Esophagus squamous epithelium (tissue), 5 donors: Measurements from ENCODE around the gene SYTL3. TPM values are rescaled to one million over a fixed set of nuclear protein-coding genes. Genes with fewer than 3 reads are reported as not detected.

Source experiments
- DNase-seq: peaks from one replicate; lab custom pipeline; 2025; lab: John Stamatoyannopoulos, UW
- H3K27ac ChIP-seq, 4 donors: fragments of 200-600 bp; sonication (generic); one replicate each; pipeline ENCODE4 v1.5.1; 2016 to 2019; ENCODE audit warnings: mild to moderate bottlenecking in 1 of 4
- H3K27me3 ChIP-seq, 4 donors: fragments of 200-600 bp; sonication (generic); 1 replicate in 3 of 4; 2 replicates in 1 of 4; pipeline versions ENCODE4 v1.5.1 to v1.6.0; 2017 to 2021; ENCODE audit warnings: antibody characterized with exemption in 1 of 4
- H3K36me3 ChIP-seq, 3 donors: fragments of 200-600 bp; sonication (generic); one replicate each; pipeline ENCODE4 v1.5.1; 2016 to 2019
- H3K4me1 ChIP-seq, 3 donors: fragments of 200-600 bp; sonication (generic); one replicate each; pipeline ENCODE4 v1.5.1; 2017 to 2019
- H3K4me3 ChIP-seq, 4 donors: fragments of 200-600 bp; sonication (generic); 1 replicate in 3 of 4; 2 replicates in 1 of 4; pipeline ENCODE4 v1.5.1; 2016 to 2019; ENCODE audit warnings: mild to moderate bottlenecking in 2 of 4, moderate library complexity in 1 of 4
- H3K9me3 ChIP-seq, 3 donors: fragments of 200-600 bp; sonication (generic); one replicate each; pipeline ENCODE4 v1.5.1; 2016 to 2019
- POLR2A ChIP-seq, 4 donors: fragments of 450-650 bp; IDR thresholded peaks; one replicate each; pipeline ENCODE4 v1.6.1; 2017; ENCODE audit warnings: antibody characterized with exemption in 4 of 4, mild to moderate bottlenecking in 4 of 4, moderate library complexity in 3 of 4
- WGBS, 2 donors: methylation state at CpG; one replicate each; pipeline ENCODE4 v1.1.5; 2018; 5-methylcytosine and 5-hydroxymethylcytosine counted together
- intact Hi-C: fragments of 100-400 bp; cut with DNase I; formaldehyde crosslinking; loops from one replicate; pipeline ENCODE4 v1.15.0; 2022
- total RNA-seq, 4 donors: library from RNA; depleted of rRNA; stranded (reverse); fragments of >200 nt; gene quantifications; one replicate each; pipeline ENCODE4 v1.1.0, GENCODE V29; 2016
- TF ChIP-seq, protein P1 (sequence below), 6 experiments: fragments of 450-650 bp in 4 of 6; fragments of 200-600 bp in 2 of 6; sonication (generic) in 2 of 6; IDR thresholded peaks; one replicate each; pipeline ENCODE4 v1.5.1; 2016 to 2019; ENCODE audit warnings: antibody characterized with exemption in 6 of 6, mild to moderate bottlenecking in 4 of 6, moderate library complexity in 4 of 6
- donor health status: DM: yes; HTN: yes; CAD: no.

The SYTL3 gene
- total RNA-seq, 4 donors from 2014 or later = 1.6 to 8.0 (median 3.0) TPM

DNA sequence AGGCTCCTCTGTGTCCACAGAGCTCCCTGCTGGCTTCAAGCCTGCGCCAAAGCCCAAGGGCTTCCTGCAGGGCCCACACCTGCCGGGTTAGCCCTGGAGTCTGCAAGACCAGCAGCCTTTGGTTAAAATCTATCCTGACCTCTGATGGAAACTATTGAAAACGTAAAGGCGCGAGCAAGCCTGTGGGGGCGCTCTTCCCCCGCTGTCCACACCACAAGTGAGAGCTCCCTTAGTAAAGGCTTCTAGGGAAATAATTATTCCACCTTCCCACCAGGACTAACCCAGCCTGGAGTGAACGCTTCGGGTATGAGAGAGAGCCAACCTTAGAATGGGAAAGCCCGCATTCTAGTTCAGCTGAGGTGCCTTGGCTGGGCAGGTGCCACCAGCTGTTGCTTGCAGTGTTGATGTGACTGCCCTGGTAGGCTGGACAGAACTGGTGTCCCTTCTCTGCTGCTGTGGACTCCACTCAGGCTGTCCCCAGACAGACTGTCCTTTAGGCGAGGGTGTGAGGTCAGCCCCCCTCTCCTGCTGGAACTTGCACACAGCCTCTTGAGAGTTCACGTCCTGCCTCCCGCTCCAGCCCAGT, 68.7 kb downstream of the SYTL3 start:
- DNase-seq = no peak
- Histone ChIP-seq H3K27ac (no peak overlapping the region), H3K36me3 (peaks cover 0 to 3% (median 0%) of the 10 kb centered on the region in 3 donors), H3K9me3 (no peaks in the 10 kb centered on the region), H3K4me1 (peaks cover 0 to 28% (median 7%) of the 10 kb centered on the region in 3 donors), H3K27me3 (no peaks in the 10 kb centered on the region), H3K4me3 (no peak overlapping the region)
- WGBS, 2 donors = 59 to 82% methylated on average over 10 to 11 of the region's 13 CpGs
- TF ChIP-seq, protein P1, sequence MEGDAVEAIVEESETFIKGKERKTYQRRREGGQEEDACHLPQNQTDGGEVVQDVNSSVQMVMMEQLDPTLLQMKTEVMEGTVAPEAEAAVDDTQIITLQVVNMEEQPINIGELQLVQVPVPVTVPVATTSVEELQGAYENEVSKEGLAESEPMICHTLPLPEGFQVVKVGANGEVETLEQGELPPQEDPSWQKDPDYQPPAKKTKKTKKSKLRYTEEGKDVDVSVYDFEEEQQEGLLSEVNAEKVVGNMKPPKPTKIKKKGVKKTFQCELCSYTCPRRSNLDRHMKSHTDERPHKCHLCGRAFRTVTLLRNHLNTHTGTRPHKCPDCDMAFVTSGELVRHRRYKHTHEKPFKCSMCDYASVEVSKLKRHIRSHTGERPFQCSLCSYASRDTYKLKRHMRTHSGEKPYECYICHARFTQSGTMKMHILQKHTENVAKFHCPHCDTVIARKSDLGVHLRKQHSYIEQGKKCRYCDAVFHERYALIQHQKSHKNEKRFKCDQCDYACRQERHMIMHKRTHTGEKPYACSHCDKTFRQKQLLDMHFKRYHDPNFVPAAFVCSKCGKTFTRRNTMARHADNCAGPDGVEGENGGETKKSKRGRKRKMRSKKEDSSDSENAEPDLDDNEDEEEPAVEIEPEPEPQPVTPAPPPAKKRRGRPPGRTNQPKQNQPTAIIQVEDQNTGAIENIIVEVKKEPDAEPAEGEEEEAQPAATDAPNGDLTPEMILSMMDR (IDR thresholded peaks at IDR 0.05) = peak in 4 of 6 experiments; percentile 16 to 48 (median 38)
- no peak for TF ChIP-seq POLR2A (IDR thresholded peaks at IDR 0.05)
- intact Hi-C loops = no loop called here

DNA sequence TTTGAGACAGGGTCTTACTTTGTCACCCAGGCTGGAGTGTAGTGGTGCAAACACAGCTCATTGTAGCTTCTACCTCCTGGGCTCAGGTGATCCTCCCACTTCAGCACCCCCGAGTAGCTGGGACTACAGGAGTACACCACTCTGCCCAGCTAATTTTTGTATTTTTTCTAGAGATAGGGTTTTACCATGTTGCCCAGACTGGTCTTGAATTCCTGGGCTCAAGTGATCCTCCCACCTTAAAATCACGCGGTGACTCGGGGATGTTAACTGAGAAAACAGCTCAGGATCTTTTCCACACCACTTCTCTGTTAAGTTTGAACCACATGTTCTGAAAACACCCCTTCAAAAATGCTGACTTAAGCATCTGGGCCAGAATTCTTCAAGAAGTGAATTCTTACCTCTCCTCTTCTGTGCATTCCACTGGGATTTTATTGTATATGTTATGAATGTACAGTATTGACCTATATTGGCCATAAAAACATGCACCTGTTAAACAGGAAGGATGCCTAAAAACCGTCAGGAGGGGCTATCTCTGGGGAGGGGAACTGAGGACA, 72.4 kb downstream of the SYTL3 start:
- H3K9me3 ChIP-seq = no peaks in the 10 kb centered on the region
- DNase-seq = no peak
- TF ChIP-seq, protein P1 (IDR thresholded peaks at IDR 0.05) = no peak
- TF ChIP-seq POLR2A (IDR thresholded peaks at IDR 0.05) = no peak
- no peaks in the 10 kb centered on the region for H3K36me3 ChIP-seq
- 75 to 84% methylated on average over 5 of the region's 5 CpGs for WGBS, 2 donors
- H3K27ac ChIP-seq = no peak overlapping the region
- peaks cover 0 to 19% (median 7%) of the 10 kb centered on the region in 3 donors for H3K4me1 ChIP-seq
- intact Hi-C loops = no loop called here
- no peaks in the 10 kb centered on the region for H3K27me3 ChIP-seq
- H3K4me3 ChIP-seq = no peak overlapping the region

DNA sequence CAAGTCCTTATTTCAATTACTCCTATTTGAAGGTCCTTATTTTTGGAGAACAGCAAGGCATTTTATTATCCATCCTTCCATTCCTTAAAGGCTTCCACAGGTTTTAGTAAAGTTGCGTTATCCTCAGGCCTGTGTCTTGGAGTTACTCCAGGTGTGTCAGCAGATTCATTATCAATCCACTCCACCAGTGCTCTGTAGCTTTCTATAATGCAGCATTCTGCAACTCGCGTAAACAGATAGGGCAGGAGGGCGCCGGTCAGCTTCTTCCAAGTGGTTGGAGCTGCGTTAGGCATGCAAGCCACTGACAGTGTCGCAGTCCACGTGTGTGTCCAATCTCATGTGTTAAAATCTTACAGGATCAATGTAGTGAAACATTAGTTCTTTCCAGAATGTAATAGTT, 75.8 kb downstream of the SYTL3 start:
- H3K4me1 ChIP-seq = peaks cover 0 to 6% (median 5%) of the 10 kb centered on the region in 3 donors
- peaks cover 0 to 9% (median 0%) of the 10 kb centered on the region in 3 donors for H3K9me3 ChIP-seq
- H3K4me3 ChIP-seq = no peak overlapping the region
- no peaks in the 10 kb centered on the region for H3K27me3 ChIP-seq
- WGBS, 2 donors = 93 to 99% methylated on average over 8 of the region's 8 CpGs
- peaks cover 0 to 10% (median 0%) of the 10 kb centered on the region in 3 donors for H3K36me3 ChIP-seq
- intact Hi-C loops = no loop called here
- H3K27ac ChIP-seq = no peak overlapping the region
- DNase-seq = no peak
- TF ChIP-seq, protein P1 (IDR thresholded peaks at IDR 0.05) = no peak
- TF ChIP-seq POLR2A (IDR thresholded peaks at IDR 0.05) = no peak

DNA sequence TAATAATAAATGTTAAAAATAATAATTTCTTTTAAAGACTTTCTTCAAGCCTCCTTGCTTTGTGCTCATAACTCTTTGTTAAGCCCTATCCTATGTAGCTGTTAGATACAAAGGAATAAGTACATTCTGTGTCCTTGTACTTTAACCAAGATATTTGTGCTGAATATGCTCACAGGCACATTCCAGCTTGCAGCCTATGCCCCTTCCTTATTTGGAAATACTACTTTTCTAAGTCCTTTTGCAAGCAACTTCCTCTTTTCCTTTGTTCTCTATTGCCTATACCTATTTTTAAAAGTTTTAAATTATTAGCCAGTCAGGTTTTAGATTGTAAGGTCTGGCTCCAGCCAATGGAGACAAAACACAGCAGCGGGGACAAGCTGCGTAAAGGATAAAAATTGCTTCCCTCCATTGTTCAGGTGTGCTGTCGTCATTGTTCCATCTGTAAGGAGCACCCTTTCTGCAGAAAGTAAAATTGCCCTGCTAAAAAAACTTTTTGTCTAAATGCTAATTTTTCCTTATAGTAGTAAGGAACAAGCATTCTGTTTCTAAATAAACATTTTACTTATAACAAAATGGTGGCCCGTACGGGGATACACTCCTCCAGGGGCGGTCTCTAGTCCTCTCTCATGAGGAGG, 80.2 kb downstream of the SYTL3 start:
- Histone ChIP-seq H3K27ac (no peak overlapping the region), H3K9me3 (peaks cover 0 to 30% (median 3%) of the 10 kb centered on the region in 3 donors), H3K4me3 (no peak overlapping the region), H3K36me3 (peaks cover 0 to 25% (median 0%) of the 10 kb centered on the region in 3 donors), H3K4me1 (no peaks in the 10 kb centered on the region), H3K27me3 (no peaks in the 10 kb centered on the region)
- DNase-seq = no peak
- WGBS, 2 donors = 96 to 98% methylated on average over 6 of the region's 6 CpGs
- TF ChIP-seq, protein P1 (IDR thresholded peaks at IDR 0.05) = no peak
- no peak for TF ChIP-seq POLR2A (IDR thresholded peaks at IDR 0.05)
- intact Hi-C loops = no loop called here

DNA sequence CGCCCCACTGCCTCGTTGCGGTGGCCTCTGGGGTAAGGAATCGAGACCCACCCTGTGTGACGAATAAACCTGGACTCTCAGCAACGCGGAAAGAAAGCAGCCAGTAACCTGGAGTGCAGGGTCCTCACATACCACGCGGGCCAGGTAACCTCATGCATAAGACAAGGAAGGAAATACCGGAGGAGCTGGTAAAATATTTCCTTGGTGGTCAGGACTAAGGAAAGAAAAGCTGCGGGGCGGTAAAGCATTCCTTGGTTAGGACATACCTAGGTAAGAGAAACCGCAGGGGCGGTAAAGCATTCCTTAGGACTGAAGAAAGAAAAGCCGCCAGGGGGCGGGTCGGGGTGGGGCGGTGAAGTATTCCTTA, 80.7 kb downstream of the SYTL3 start:
- WGBS, 2 donors = 91 to 92% methylated on average over 16 to 17 of the region's 18 CpGs
- no peak for DNase-seq
- Histone ChIP-seq H3K27me3 (no peaks in the 10 kb centered on the region), H3K9me3 (peaks cover 0 to 30% (median 3%) of the 10 kb centered on the region in 3 donors), H3K4me3 (no peak overlapping the region), H3K36me3 (peaks cover 0 to 25% (median 0%) of the 10 kb centered on the region in 3 donors), H3K27ac (no peak overlapping the region), H3K4me1 (no peaks in the 10 kb centered on the region)
- intact Hi-C loops = no loop called here
- no peak for TF ChIP-seq POLR2A (IDR thresholded peaks at IDR 0.05)
- TF ChIP-seq, protein P1 (IDR thresholded peaks at IDR 0.05) = no peak
